Osteoblast (primary cell): ENCODE results near the gene TFDP1. TPM values are rescaled to one million over a fixed set of nuclear protein-coding genes. Genes with fewer than 3 reads are reported as not detected.
A peak's percentile ranks its signal among the peaks of the same experiment; 100 is the strongest.

Experiments used
- DNase-seq: peaks from one replicate; pipeline ENCODE4 v3.0.0; 2011; ENCODE audit warnings: low spot score, mixed read lengths; ENCODE audit not compliant: insufficient read length; ENCODE audit errors: missing footprints
- H2AFZ ChIP-seq: 2 replicates; pipeline ENCODE4 v1.6.0; 2011; ENCODE audit warnings: mild to moderate bottlenecking, low read length
- H3K27ac ChIP-seq: 2 replicates; pipeline ENCODE4 v1.5.1; 2011; ENCODE audit warnings: mild to moderate bottlenecking, low read depth, low read length, moderate library complexity
- H3K27me3 ChIP-seq: 2 replicates; pipeline ENCODE4 v1.6.0; 2012; ENCODE audit warnings: mild to moderate bottlenecking, control low read depth, inconsistent platforms, low read length, moderate library complexity; ENCODE audit not compliant: insufficient read depth
- H3K36me3 ChIP-seq: 2 replicates; pipeline ENCODE4 v1.5.1; 2011; ENCODE audit warnings: mild to moderate bottlenecking, low read length, control low read depth, moderate library complexity; ENCODE audit not compliant: insufficient read depth
- H3K4me1 ChIP-seq: 2 replicates; pipeline ENCODE4 v1.5.1; 2011; ENCODE audit warnings: mild to moderate bottlenecking, low read length, control low read depth, moderate library complexity; ENCODE audit not compliant: insufficient read depth
- H3K4me2 ChIP-seq: 2 replicates; pipeline ENCODE4 v1.6.0; 2011; ENCODE audit warnings: mild to moderate bottlenecking, low read length; ENCODE audit not compliant: insufficient read depth
- H3K4me3 ChIP-seq: fragments of 200-600 bp; sonication (generic); 3 replicates; pipeline ENCODE4 v1.5.1; 2012; ENCODE audit warnings: mild to moderate bottlenecking, low read length, inconsistent platforms; ENCODE audit not compliant: insufficient read depth
- H3K79me2 ChIP-seq: 2 replicates; pipeline ENCODE4 v1.6.0; 2012; ENCODE audit warnings: mild to moderate bottlenecking, low read length, control low read depth, inconsistent platforms; ENCODE audit not compliant: insufficient read depth
- H3K9me3 ChIP-seq: 2 replicates; pipeline ENCODE4 v1.5.1; 2011; ENCODE audit warnings: low read depth, low read length, control low read depth
- H4K20me1 ChIP-seq: 2 replicates; pipeline ENCODE4 v1.6.0; 2012; ENCODE audit warnings: mild to moderate bottlenecking, low read length, control low read depth; ENCODE audit not compliant: insufficient read depth
- total RNA-seq: library from RNA; depleted of rRNA; stranded (reverse); fragments of >200 nt; gene quantifications from 2 replicates; pipeline ENCODE4 v1.2.3, GENCODE V29; 2012
- TF ChIP-seq, protein P1 (sequence below): IDR thresholded peaks from 2 replicates; pipeline ENCODE4 v1.5.1; 2011; ENCODE audit warnings: mild to moderate bottlenecking, low read depth, low read length, moderate library complexity; ENCODE audit errors: extremely low read depth

Gene TFDP1
- total RNA-seq, 1 donor = 56.8 TPM

DNA sequence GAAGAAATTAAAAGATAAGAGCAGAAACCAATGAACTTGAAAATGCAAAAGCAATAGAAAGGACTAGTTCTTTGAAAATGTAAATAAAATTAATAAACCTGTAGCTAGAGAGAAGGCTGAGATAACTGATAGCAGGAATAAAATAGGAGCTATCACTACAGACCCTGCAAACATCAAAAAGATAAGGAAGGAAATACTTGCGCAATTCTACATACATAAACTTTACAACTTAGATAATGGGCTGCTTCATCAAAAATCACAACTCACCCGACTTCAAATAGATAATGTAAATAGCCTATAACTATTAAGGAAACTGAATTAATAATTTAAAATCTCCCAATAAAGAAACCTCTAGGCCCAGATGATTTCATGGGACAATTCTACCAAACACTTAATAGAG, 77.0 kb downstream of the TFDP1 start:
- H3K27me3 ChIP-seq = peaks cover 33% of the 10 kb centered on the region

DNA sequence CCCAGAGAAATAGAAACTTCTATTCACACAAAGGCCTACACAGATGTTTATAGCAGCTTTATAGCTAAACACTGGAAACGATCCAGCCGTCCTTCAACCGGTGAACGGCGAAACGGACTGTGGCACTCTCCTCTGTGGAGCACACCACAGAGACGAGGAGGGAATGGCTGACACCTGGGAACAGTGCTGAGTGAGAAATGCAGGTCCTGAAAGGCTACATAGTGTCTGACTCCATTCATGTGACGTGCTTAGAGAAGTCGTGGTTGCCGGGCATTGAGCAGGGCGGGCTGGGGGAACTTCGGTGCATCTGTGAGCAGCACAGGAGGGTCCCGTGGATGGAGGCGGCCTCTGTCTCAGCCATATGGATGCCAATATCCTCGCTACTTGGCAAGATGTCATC, 79.4 kb downstream of the TFDP1 start:
- peak overlapping the region; percentile 3 for H2AFZ ChIP-seq
- TF ChIP-seq, protein P1, sequence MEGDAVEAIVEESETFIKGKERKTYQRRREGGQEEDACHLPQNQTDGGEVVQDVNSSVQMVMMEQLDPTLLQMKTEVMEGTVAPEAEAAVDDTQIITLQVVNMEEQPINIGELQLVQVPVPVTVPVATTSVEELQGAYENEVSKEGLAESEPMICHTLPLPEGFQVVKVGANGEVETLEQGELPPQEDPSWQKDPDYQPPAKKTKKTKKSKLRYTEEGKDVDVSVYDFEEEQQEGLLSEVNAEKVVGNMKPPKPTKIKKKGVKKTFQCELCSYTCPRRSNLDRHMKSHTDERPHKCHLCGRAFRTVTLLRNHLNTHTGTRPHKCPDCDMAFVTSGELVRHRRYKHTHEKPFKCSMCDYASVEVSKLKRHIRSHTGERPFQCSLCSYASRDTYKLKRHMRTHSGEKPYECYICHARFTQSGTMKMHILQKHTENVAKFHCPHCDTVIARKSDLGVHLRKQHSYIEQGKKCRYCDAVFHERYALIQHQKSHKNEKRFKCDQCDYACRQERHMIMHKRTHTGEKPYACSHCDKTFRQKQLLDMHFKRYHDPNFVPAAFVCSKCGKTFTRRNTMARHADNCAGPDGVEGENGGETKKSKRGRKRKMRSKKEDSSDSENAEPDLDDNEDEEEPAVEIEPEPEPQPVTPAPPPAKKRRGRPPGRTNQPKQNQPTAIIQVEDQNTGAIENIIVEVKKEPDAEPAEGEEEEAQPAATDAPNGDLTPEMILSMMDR = no peak
- H3K36me3 ChIP-seq = no peaks in the 10 kb centered on the region
- DNase-seq = peak; percentile 61
- no peak overlapping the region for H3K4me2 ChIP-seq
- no peak overlapping the region for H3K27ac ChIP-seq
- no peaks in the 10 kb centered on the region for H3K79me2 ChIP-seq
- no peaks in the 10 kb centered on the region for H3K4me1 ChIP-seq
- peaks cover 26% of the 10 kb centered on the region for H3K27me3 ChIP-seq
- H3K9me3 ChIP-seq = no peaks in the 10 kb centered on the region
- no peaks in the 10 kb centered on the region for H4K20me1 ChIP-seq
- H3K4me3 ChIP-seq = no peak overlapping the region

More for the DNA sequence above, 77.0 kb downstream of the TFDP1 start:
- DNase-seq = no peak
- Histone ChIP-seq H3K79me2 (no peaks in the 10 kb centered on the region), H3K36me3 (no peaks in the 10 kb centered on the region), H3K4me2 (no peak overlapping the region), H3K9me3 (no peaks in the 10 kb centered on the region), H3K27ac (no peak overlapping the region), H3K4me3 (no peak overlapping the region), H2AFZ (no peak overlapping the region), H3K4me1 (no peaks in the 10 kb centered on the region), H4K20me1 (no peaks in the 10 kb centered on the region)
- TF ChIP-seq, protein P1 = no peak

DNA sequence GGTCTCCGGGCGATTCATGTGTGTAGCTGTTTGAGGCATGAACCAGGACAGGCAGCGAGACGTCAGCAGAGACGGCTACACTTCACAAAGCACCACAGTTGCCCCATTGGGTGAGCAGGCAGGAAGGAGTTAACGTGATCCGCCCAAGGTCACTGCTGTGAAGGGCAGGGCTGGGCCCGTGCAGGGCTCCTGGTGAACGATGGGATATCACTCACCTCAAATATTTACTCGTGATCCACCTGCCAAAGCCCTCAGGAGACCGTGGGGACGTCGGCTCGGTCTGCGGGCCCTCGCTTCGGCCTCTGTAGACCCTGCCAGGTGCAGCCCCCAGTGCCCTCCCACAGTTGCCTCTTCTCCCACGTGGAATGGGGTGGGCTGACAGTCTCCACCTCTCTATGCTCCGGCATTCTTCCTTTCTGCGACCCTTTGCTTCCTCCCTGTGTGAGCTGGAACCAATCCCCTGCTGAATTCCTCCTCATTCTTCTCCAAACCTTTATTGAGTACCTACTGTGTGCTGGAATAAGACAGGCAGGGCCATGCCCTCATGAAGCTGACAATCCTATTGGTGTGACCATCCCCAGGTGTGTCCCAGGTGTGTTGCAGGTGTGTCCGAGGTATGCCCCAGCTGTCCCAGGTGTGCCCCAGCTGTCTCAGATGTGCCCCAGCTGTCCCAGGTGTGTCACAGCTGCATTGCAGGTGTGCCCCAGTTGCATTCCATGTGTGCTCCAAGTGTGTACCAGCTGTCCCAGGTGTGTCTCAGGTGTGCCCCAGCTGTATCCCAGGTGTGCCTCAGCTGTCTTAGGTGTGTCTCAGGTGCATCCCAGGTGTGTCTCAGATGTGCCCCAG, 80.4 kb downstream of the TFDP1 start:
- H3K4me1 ChIP-seq = no peaks in the 10 kb centered on the region
- peak; percentile 82 for DNase-seq
- H3K36me3 ChIP-seq = no peaks in the 10 kb centered on the region
- H2AFZ ChIP-seq = no peak overlapping the region
- peaks cover 24% of the 10 kb centered on the region for H3K27me3 ChIP-seq
- no peak overlapping the region for H3K27ac ChIP-seq
- H3K79me2 ChIP-seq = no peaks in the 10 kb centered on the region
- no peak overlapping the region for H3K4me2 ChIP-seq
- TF ChIP-seq, protein P1 = no peak
- no peaks in the 10 kb centered on the region for H3K9me3 ChIP-seq
- H4K20me1 ChIP-seq = no peaks in the 10 kb centered on the region
- H3K4me3 ChIP-seq = no peak overlapping the region

DNA sequence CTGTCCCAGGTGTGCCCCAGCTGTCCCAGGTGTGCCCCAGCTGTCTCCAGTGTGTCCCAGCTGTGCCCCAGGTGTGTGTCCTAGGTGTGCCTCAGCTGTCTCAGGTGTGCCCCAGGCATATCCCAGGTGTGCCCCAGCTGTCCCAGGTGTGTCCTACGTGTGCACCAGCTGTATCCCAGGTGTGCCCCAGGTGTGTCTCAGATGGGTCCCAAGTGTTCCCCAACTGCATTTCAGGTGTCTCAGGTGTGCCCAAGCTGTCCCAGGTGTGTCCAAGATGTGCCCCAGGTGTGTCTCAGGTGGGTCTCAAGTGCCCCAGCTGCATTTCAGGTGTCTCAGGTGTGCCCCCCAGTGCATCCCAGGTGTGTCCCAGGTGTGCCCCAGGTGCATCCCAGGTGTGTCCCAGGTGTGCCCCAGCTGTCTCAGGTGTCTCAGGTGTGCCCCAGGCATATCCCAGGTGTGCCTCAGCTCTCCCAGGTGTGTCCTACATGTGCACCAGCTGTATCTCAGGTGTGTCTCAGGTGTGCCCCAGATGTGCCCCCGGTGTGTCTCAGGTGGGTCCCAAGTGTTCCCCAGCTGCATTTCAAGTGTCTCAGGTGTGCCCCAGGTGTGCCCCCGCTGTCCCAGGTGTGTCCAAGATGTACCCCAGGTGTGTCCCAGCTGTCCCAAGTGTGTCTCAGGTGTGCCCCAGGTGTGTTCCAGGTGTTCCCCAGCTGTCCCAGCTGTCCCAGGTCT, 81.2 kb downstream of the TFDP1 start:
- Histone ChIP-seq H2AFZ (no peak overlapping the region), H3K4me2 (no peak overlapping the region), H3K79me2 (no peaks in the 10 kb centered on the region), H3K9me3 (no peaks in the 10 kb centered on the region), H3K4me3 (no peak overlapping the region), H3K27ac (no peak overlapping the region), H3K4me1 (no peaks in the 10 kb centered on the region), H4K20me1 (no peaks in the 10 kb centered on the region), H3K27me3 (peaks cover 17% of the 10 kb centered on the region), H3K36me3 (no peaks in the 10 kb centered on the region)
- DNase-seq = peak; percentile 71
- TF ChIP-seq, protein P1 = no peak
